Sigmoid colon (tissue), 4 donors: ENCODE data around the gene MYLK.

Experiments used
- EP300 ChIP-seq, 4 donors: sonication (generic); formaldehyde crosslinking; IDR thresholded peaks; one replicate each; pipeline ENCODE4 v1.6.1; 2017; ENCODE audit warnings: antibody characterized with exemption in 4 of 4
- POLR2A ChIP-seq, 2 donors: fragments of 450-650 bp; IDR thresholded peaks; one replicate each; pipeline ENCODE4 v1.6.1; 2016; ENCODE audit warnings: antibody characterized with exemption in 2 of 2, mild to moderate bottlenecking in 2 of 2, moderate library complexity in 2 of 2
- POLR2AphosphoS5 ChIP-seq, 4 donors: sonication (generic); formaldehyde crosslinking; IDR thresholded peaks; one replicate each; pipeline ENCODE4 v1.6.1; 2017; ENCODE audit warnings: antibody characterized with exemption in 4 of 4
- TF ChIP-seq, protein P1 (sequence below), 4 experiments: fragments of 450-650 bp in 3 of 4; fragments of 200-600 bp in 1 of 4; IDR thresholded peaks; one replicate each; pipeline ENCODE4 v1.5.1; 2016 to 2019; ENCODE audit warnings: antibody characterized with exemption in 4 of 4, mild to moderate bottlenecking in 3 of 4, moderate library complexity in 2 of 4

DNA sequence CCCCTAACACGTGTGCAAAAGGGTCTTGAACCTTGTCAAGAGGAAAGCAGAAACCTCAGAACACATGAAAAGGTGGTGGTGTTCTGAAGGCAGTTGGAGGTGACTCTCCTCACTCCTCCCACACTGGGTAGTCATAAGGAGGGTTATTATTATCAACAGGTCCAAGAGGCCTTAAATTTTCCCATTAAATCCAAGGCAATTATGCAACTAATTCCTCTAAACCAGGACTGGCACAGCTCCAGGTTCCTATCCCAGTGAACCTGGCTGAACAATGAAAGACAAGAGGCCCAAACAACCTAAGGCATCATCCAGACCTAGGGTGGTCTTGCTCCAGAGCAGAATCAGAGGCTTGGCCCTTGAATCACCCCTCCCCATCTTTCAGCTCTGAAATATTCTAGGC is 15.0 kb downstream of the MYLK start:
- TF ChIP-seq, protein P1, sequence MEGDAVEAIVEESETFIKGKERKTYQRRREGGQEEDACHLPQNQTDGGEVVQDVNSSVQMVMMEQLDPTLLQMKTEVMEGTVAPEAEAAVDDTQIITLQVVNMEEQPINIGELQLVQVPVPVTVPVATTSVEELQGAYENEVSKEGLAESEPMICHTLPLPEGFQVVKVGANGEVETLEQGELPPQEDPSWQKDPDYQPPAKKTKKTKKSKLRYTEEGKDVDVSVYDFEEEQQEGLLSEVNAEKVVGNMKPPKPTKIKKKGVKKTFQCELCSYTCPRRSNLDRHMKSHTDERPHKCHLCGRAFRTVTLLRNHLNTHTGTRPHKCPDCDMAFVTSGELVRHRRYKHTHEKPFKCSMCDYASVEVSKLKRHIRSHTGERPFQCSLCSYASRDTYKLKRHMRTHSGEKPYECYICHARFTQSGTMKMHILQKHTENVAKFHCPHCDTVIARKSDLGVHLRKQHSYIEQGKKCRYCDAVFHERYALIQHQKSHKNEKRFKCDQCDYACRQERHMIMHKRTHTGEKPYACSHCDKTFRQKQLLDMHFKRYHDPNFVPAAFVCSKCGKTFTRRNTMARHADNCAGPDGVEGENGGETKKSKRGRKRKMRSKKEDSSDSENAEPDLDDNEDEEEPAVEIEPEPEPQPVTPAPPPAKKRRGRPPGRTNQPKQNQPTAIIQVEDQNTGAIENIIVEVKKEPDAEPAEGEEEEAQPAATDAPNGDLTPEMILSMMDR (IDR thresholded peaks at IDR 0.05) = no peak
- no peak for TF ChIP-seq POLR2A (IDR thresholded peaks at IDR 0.05)
- no peak for TF ChIP-seq POLR2AphosphoS5 (IDR thresholded peaks at IDR 0.05)
- TF ChIP-seq EP300 (IDR thresholded peaks at IDR 0.05) = no peak
